Activated CD4-positive, alpha-beta T cell treated with anti-CD3 and anti-CD28 coated beads for 4 hours (primary cell): ENCODE data around the gene CDKN3.
"Not testable (repeated sequence)": the region's sequence is repeated elsewhere in the genome, so short reads cannot be mapped to it uniquely, and the experiment has no call there.

Experiments used
- DNase-seq, 2 donors: peaks; one replicate each; pipeline ENCODE4 v3.0.0-alpha.2; 2020

The CDKN3 gene

DNA sequence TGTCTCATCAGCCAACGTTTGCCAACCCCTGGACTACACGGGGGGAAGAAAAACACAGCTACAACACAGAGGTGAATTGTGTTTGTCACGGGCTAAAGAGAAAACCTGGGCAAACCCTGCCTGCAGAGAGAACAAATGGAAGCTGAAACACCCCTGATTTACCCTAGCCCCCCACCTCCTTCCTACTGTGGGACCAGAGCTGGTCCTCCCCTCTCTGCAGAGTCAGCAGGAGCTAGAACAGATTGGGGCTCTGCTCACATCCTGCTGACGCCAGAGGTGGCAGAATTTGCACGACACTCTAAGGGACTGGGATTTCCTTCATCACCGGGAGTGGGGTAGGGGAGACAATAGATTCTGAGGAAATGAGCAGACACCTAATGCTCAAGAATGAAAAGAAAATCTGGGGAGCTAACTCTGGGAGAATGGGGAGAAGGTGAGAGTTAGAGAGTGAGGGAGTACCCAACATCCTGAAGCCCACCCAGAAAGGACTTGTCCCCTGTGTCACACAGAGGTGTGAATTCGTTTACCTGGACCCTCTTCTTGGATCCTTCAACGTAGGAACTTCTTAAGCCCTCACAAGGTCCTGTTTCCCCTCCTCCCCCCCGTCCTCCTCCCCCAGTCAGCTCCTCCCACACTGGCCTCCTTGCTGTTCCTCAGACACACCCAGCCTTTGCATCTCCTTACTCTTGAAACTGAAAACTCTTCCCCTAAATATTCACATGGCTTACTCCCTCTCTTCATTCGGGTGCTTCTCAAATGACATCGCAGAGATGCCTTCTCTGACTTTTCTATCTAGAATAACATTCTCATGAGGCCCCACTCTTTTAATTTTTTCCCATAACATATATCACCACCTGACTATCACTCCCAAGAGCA, 26.2 kb upstream of the CDKN3 start:
- no peak for DNase-seq

DNA sequence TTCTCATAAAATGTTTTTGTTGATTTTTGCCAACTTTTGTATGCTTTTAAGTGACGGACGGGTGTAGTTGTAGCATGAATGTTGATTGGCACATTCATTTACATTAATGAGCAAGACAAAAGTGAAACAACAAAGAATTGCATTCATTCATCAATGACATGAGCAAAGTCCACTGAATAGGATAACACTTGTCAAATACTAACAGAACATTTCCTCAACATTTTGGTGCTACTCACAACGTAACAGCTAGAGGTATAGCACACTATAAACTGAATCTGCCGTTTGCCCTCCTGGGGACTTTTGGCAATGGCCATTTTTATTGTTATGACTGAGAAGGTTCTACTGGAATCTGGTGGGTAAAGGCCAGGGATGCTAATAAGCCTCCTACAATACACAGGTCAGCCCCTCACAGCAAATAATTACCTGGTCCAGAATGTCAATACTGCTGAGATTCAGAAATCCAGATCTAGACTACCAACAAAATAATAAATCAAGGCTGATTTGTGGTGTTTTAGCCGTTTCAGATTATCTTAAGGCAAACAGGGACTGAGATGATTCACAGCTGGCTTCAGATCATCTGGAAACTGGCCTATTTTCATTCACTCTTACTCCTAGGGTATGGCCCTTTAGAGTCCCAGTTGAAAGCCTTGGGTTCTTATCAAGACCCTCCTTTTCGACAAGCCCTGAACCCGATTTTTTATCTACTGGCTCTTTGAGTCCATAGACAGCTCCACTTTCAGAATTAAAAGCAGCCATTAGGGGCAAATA, 22.5 kb upstream of the CDKN3 start:
- DNase-seq, result no peak

DNA sequence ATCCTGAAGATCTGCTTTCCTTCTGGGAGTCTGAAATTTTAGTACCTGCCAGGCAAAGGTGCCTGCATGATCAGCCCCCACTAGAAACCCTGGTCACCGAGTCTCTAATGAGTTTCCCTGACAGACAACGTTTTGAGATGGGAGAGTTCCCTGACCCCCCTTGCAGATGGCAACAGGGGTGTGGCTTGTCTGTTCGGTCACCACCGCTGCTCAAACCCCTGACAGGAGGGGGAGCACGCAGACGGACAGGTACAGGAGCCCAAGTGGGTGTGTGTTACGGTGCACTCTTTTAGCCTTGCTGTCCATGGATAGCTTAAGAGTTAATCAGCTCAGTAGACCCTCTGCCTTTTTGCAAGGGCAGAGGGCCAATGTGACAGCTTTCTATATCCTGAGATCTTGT, 19.3 kb upstream of the CDKN3 start:
- DNase-seq, result no peak

DNA sequence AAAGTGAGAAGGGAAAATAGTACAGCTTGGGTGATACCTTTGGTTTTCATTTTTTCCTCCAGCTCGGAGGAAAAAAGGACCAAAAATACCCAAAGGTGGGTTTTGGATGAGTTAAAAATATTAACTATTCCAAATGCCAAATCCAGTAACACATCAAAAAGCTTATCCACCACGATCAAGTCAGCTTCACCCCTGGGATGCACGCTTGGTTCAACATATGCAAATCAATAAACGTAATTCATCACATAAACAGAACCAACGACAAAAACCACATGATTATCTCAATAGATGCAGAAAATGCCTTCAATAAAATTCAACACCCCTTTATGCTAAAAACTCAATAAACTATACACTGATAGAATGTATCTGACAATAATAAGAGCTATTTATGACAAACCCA, 17.9 kb upstream of the CDKN3 start:
- not testable (repeated sequence) for DNase-seq

DNA sequence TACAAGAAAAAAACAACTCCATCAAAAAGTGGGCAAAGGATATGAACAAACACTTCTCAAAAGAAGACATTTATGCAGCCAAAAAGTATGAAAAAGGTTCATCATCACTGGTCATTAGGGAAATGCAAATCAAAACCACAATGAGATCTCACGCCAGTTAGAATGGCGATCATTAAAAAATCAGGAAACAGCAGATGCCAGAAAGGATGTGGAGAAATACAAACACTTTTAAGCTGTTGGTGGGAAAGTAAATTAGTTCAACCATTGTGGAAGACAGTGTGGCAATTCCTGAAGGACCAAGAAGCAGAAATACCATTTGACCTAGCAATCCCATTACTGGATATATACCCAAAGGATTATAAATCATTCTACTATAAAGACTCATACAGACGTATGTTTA, 16.2 kb upstream of the CDKN3 start:
- not testable (repeated sequence) for DNase-seq

DNA sequence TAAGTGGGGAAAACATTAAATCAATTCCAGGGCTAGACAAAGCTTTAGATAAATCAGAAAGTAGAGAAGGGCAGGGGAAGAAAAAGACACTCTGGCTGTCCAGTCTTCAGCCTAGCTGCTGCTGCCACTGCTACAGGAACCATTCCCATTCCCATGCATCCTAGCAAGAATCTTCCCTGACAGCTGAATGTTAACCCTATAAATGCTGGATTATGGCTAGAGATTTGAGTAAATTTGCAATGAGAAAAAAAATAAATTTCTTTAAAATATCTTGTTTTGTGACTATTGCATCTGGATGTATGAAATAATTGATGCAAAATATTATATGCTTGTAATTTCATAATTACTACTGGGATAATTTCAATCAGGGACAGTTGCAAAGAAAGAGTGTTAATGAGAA, 15.0 kb upstream of the CDKN3 start:
- DNase-seq, result no peak

DNA sequence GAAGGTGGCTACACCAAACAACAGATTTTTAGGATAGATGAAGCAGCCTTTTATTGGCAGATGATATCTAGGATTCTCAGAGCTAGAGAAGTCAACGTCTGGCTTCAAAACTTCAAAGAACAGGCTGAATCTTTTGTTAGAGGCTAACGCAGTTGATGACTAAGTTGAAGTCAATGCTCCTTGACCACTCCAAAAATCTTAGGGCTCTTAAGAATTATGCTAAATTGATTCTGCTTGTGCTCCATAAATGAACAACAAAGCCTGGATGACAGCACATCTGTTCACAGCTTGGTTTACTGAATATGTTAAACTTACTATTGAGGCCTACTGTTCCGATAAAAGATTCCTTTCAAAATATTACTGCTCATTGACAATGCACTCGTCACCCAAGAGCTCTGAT, 13.0 kb upstream of the CDKN3 start:
- no peak for DNase-seq

DNA sequence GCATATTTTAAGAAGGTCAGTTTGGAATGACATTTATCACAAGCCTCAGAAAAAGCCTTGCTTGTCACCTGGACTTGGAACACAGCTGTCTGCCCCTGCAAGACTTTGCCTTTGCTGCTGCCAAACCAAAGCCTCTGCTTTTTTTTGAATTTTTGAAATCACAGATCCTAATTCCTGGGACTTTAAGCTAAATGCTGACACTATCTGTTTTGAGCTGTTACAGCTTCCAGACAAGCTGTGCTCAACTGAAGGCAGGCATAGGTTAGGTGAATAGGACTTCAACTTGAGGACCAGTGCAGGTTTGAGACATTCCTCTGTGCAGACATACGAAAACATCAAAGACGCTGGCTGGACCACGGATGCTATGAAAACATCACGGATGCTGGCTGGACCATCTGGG, 11.3 kb upstream of the CDKN3 start:
- no peak for DNase-seq

DNA sequence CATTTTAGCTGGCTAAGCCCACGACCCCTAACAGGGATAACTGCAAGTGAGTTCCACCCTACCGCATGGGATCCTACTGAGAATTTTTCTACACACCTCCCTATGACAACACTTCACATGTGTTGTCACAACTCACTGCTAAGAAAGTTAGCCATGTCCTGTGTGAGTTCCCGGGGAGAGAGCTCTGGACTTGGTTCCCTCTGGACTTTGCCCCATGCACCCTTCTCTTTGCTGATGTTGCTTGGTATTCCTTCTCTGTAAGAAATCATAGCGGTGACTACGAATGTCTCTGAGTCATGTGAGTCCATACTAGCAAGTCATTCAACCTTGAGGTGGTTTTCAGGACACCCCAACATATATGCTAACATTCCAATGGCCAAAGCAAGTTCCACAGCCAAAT, 9.5 kb upstream of the CDKN3 start:
- no peak for DNase-seq

DNA sequence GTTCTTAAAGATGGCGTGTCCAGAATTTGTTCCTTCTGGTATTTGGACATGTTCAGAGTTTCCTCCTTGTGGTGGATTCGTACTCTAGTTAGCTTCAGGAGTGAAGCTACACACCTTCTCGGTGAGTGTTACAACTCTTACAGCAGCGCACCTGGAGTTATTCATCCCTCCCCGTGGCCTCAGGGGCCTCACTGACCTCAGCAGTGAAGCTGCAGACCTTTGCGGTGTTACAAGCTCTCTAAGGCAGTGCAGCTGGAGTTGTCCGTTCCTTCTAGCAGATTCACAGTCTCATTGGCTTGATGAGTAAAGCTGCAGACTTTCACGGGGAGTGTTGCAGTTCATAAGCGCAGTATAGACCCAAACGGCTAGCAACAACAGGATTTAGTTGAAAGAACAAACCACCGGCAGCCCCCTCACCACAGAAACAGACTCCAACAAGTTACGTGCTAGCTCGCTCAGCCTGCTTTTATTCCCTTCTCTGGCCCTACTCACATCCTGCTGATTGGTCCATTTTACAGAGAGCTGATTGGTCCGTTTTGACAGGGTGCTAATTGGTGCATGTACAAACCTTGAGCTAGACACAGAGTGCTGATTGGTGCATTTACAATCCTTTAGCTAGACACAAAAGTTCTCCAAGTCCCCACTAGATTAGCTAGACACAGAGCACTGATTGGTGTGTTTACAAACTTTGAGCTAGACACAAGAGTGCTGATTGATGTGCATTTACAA, 4.5 kb upstream of the CDKN3 start:
- DNase-seq, result no peak

DNA sequence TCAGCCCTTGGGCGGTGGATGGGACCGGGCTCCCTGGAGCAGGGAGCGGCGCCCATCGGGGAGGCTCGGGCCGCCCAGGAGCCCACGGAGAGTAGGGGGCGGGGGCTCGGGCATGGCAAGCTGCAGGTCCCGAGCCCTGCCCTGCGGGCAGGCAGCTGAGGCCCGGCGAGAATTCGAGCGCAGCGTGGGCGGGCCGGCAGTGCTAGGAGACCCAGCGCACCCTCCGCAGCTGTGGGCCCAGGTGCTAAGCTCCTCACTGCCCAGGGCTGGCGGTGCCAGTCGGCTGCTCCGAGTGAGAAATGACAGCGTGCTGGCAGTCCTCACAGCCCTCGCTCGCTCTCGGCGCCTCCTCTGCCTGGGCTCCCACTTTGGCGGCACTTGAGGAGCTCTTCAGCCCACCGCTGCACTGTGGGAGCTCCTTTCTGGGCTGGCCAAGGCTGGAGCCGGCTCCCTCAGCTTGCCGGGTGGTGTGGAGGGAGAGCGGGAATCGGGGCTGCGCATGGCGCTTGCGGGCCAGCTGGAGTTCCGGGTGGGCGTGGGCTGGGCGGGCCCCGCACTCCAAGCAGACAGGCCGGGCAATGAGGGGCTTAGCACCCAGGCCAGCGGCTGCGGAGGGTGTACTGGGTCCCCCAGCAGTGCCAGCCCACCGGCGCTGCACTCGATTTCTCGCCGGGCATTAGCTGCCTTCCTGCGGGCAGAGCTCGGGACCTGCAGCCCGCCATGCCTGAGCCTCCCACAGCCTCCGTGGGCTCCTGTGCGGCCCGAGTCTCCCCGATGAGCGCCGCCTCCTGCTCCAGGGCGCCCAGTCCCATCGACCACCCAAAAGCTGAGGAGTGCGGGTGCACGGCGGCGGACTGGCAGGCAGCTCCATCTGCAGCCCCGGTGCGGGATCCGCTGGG, 3.6 kb upstream of the CDKN3 start:
- not testable (repeated sequence) for DNase-seq

DNA sequence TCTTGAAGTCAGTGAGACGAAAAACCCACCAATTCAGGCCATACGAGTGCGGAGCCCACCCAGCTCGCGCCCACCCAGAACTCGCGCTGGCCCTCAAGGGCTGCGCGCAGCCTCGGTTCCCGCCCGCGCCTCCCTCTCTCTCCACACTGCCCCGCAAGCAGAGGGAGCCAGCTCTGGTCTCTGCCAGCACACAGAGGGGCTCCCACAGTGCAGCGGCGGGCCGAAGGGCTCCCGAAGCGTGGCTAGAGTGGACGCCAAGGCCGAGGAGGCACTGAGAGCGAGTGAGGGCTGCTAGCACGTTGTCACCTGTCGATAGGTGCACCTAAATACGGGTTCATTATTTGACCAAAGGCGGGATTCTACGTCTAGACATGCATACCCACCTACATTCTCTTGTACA, 2.2 kb upstream of the CDKN3 start:
- DNase-seq, result no peak

DNA sequence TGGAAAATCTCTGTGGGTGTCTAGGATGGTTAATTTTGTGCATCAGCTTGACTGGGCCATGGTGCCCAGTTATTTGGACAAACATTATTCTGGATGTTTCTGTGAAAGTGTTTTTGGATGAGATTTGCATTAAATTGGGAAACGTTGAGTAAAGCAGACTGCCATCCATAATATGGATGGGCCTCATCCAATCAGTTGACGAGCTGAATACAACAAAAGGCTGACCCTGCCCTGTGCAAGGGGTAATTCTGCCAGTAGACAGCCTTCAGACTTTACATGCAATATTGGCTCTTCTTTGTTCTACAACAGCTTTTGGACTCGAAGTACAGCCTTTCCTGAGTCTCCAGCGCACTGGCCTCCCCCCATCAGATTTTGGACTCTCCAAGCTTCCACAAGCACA, 1.5 kb upstream of the CDKN3 start:
- no peak for DNase-seq

DNA sequence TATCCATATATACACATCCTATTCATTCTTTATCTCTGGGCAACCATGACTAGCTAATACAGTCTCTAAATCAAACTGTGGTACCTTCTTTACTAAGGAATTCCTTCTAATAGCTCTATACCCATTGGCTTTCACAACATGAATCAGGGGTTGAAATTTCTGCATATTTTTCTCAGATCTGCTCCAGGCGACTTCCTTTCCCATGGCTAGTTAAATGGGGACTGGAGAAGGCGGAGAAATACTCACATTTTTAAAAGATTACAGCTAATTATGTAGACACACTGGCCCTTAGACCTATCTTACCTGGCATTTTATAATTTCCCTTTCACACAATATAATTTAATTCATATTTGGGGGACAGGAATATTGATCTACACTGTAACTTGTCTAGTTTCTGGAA, 1.1 kb upstream of the CDKN3 start:
- DNase-seq, result no peak

DNA sequence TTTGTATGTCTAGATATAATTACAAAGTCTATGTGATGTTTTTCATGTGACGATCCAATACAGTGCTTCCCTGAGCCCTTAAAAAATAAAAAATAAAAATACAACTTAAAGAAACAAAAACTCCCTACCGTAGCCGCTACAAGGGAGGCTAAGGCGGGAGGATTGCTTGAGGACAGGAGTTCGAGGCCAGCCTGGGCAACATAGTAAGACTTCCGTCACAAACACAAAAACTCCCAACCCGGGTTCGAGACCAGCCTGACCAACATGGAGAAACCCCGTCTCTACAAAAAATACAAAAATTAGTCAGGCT, 669 bp upstream of the CDKN3 start:
- DNase-seq, result peak in 1 of 2 donors; percentile 8

DNA sequence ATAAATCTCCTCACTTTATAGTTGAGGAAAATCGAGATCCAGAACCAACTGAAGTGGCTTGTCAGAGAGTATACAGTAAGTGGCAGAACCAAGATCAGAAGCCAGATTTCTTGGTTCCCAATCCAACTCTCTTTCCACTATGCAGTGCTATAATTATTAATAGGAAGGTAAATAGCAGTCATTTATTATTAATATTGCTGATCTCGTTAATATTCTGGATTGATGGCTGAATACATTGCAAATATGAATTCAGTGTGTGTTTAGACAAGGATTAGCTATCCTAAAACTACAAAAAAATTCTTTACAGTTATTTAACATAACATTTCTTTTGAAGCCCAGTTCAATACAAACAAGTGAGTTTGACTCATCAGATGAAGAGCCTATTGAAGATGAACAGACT, 2.8 kb downstream of the CDKN3 start:
- DNase-seq, result no peak

DNA sequence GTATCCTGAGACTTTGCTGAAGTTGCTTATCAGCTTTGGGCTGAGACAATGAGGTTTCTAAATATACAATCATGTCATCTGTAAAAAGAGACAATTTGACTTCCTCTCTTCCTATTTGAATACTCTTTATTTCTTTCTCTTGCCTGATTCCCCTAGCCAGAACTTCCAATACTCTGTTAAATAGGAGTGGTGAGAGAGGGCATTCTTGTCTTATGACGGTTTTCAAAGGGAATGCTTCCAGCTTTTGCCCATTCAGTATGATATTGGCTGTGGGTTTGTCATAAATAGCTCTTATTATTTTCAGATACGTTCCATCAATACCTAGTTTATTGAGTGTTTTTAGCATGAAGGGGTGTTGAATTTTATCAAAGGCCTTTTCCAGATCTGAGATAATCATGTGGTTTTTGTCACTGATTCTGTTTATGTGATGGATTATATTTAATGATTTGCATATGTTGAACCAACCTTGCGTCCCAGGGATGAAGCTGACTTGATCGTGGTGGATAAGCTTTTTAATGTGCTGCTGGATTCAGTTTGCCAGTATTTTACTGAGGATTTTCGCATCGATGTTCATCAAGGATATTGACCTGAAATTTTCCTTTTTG, 6.7 kb downstream of the CDKN3 start:
- DNase-seq, result not testable (repeated sequence)

DNA sequence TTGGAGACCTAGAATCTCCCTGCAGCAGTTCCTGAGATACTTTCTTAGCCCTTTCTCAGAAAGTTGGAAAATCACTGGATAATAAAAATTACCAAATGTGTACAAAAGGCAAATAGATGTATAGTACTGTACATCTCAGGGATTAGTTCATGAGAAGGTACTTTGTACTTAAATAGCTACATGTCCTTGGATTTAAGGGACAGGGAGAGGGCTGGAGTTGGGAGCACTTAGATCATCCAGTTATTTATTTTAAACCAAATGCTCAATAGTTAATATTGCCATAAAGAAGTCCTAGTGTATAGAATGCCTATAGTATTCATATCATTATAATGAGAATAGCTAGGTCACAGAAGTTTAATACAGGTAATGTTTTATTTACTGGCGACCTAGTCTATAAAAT, 13.4 kb downstream of the CDKN3 start:
- DNase-seq, result no peak

DNA sequence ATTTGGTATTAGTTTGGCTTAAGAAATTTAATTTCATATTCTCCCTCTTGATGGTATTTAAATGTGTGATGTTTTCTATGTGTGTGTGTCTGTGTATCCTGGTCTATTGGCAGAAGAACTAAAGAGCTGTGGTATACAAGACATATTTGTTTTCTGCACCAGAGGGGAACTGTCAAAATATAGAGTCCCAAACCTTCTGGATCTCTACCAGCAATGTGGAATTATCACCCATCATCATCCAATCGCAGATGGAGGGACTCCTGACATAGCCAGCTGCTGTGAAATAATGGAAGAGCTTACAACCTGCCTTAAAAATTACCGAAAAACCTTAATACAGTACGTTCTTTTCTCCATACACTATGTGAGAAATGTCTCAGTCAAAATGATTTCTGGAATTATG, 14.6 kb downstream of the CDKN3 start:
- DNase-seq, result no peak

DNA sequence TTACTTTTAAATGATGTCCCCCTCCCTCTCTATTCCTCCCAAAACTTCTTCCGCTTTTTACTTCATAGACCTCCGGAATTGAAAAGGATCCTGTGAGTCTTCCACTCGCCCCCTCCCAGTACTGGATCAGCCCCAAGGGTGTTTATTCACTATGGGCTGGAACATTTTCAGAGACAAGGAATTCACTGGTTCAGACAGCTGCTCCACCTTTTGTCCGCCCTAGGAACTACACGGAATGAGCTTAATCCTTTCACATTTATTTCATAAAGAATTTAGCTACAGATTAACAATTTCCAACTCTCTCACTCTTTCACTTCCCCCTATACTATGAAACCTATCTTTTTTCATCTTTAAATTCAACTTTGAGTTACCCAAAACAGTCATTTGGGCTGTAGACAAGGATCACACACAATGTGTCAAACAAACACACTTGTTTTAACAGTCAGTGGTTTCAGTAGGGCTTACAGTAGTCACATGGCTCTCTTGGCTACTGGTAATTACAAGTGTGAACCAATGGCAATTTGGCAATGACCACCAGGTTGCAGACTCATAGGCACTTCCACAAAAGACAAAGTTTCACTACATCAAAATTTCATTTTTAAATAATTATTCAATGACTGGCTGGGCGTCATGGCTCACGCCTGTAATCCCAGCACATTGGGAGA, 23.8 kb downstream of the CDKN3 start:
- DNase-seq, result no peak

DNA sequence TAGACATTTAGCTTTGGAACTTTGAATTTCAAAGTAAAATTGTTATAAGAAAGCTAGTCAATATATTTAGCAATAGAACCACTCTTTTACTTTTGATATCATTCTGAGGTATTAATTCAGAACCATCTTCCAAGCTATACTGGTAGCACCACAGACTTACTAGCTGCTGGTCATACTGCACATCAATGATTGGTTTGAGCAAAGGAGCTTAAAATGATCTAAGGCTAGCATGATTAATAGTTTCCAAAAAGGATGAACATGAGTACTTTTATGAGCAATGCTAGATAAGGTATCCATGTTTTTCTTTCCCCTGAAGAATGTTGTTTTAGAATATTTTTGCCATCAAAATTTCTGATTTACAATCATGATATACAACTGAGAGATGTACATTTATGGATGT, 27.2 kb downstream of the CDKN3 start:
- DNase-seq, result no peak

DNA sequence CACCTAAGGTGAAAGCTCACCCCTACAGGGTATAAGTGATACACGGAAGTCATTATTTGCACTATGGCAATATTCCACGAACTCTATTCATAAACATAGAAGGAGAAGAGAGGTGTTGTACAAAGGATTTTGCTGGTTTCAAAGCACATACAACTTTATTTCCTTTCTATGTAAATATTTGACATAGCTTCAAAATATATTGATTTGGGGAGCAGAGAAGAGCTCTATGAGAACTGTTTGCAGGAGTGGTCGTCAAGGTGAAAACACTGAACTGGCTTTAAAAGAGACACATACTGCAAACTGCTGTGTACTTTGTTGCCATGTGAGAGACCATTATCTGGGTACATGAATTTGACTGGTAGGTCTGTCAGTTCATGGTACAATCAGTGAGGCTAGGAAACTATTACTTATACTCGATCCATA, 27.7 kb downstream of the CDKN3 start:
- DNase-seq, result no peak
